ENCODE results near the gene ANXA2.

ANXA2 gene

GRCh38 chr15:60326343-60326742 lies 71.4 kb downstream of the ANXA2 start:
- TF ChIP-seq CTCF (IDR thresholded peaks at IDR 0.05) = no peak

- TF ChIP-seq CTCF (IDR thresholded peaks at IDR 0.05) = no peak
Observed at GRCh38 chr15:60325905-60326304, 71.9 kb downstream of the ANXA2 start.

- TF ChIP-seq CTCF (IDR thresholded peaks at IDR 0.05) = no peak
Observed at GRCh38 chr15:60324706-60325438, 72.9 kb downstream of the ANXA2 start.

GRCh38 chr15:60323322-60323721 lies 74.5 kb downstream of the ANXA2 start:
- no peak for TF ChIP-seq CTCF (IDR thresholded peaks at IDR 0.05)

- TF ChIP-seq CTCF (IDR thresholded peaks at IDR 0.05) = no peak
Observed at GRCh38 chr15:60320365-60320764, 77.4 kb downstream of the ANXA2 start.

- TF ChIP-seq CTCF (IDR thresholded peaks at IDR 0.05) = no peak
Observed at GRCh38 chr15:60318216-60318867, 79.4 kb downstream of the ANXA2 start.

- no peak for TF ChIP-seq CTCF (IDR thresholded peaks at IDR 0.05)
Observed at GRCh38 chr15:60316961-60317360, 80.8 kb downstream of the ANXA2 start.
